A549 (cell line): ENCODE data around the gene PSMB7. TPM values are rescaled to one million over a fixed set of nuclear protein-coding genes. Genes with fewer than 3 reads are reported as not detected.

Experiments
- ATAC-seq, 2 experiments: fragments of 200-7000 bp in 1 of 2; fragments of >200 bp in 1 of 2; cut with Nextera tagmentation in 1 of 2; cut with Tn5 transposase in 1 of 2; 3 replicates each; pipeline versions ENCODE4 v1.8.0 to v1.9.1; 2018 to 2020; ENCODE audit warnings: mild to moderate bottlenecking in 1 of 2, moderate library complexity in 1 of 2
- CTCF ChIA-PET: fragments of 300-600 bp; sonication (Branson Sonifier 250); formaldehyde crosslinking; extraction: SDS; loops from one replicate; lab custom pipeline; 2021; ENCODE audit warnings: antibody characterized with exemption, inconsistent platforms; lab: Yijun Ruan, JAX
- POLR2A ChIA-PET: fragments of 350-600 bp; formaldehyde crosslinking; extraction: SDS; loops from one replicate; lab custom pipeline; 2021; ENCODE audit warnings: antibody characterized with exemption, inconsistent platforms; lab: Yijun Ruan, JAX
- DNase-seq, 2 experiments: peaks; one replicate each; pipeline versions ENCODE4 v3.0.0 to v3.0.0-alpha.2; 2011 to 2016; ENCODE audit warnings: low read depth in 1 of 2, low spot score in 1 of 2
- FAIRE-seq: peaks from 2 replicates; lab custom pipeline; 2011; peaks lifted over from hg19 to GRCh38; lab: Jason Lieb, UNC
- H3K27ac ChIP-seq, 2 experiments: fragments of >200 bp; sonication (Bioruptor Twin); formaldehyde crosslinking; 3 replicates each; pipeline ENCODE4 v1.5.1; 2016 to 2017
- H3K4me1 ChIP-seq: fragments of >200 bp; sonication (Bioruptor Twin); formaldehyde crosslinking; 3 replicates; pipeline ENCODE4 v1.6.1; 2016
- H3K4me2 ChIP-seq: fragments of >200 bp; sonication (Bioruptor Twin); formaldehyde crosslinking; 3 replicates; pipeline ENCODE4 v1.6.1; 2016
- H3K4me3 ChIP-seq: fragments of >200 bp; sonication (Bioruptor Twin); formaldehyde crosslinking; 3 replicates; pipeline ENCODE4 v1.5.1; 2016
- H3K9me3 ChIP-seq: fragments of >200 bp; sonication (Bioruptor Twin); formaldehyde crosslinking; 3 replicates; pipeline ENCODE4 v1.6.1; 2016
- CEBPB ChIP-seq, 2 experiments: fragments of >200 bp in 1 of 2; sonication (Bioruptor Twin) in 1 of 2; formaldehyde crosslinking in 1 of 2; IDR thresholded peaks; 2 replicates each; pipeline ENCODE4 v1.6.1; 2012 to 2016
- CHD4 ChIP-seq: fragments of 200-600 bp; sonication (generic); IDR thresholded peaks from 2 replicates; pipeline ENCODE4 v1.6.1; 2016; ENCODE audit warnings: antibody characterized with exemption, mild to moderate bottlenecking, borderline replicate concordance
- CTCF ChIP-seq: fragments of >200 bp; sonication (Bioruptor Twin); formaldehyde crosslinking; IDR thresholded peaks from 3 replicates; pipeline ENCODE4 v1.5.1; 2016
- E2F6 ChIP-seq: IDR thresholded peaks from 2 replicates; pipeline ENCODE4 v1.6.1; 2012; ENCODE audit warnings: low read depth, borderline replicate concordance
- ELK1 ChIP-seq: fragments of 150-350 bp; IDR thresholded peaks from 2 replicates; pipeline ENCODE4 v1.6.1; 2014; ENCODE audit warnings: low read depth, mild to moderate bottlenecking, low read length
- ESRRA ChIP-seq: fragments of 150-350 bp; IDR thresholded peaks from 2 replicates; pipeline ENCODE4 v1.6.1; 2014; ENCODE audit warnings: mild to moderate bottlenecking, low read length, borderline replicate concordance
- HES2 ChIP-seq: fragments of >200 bp; sonication (Bioruptor Twin); formaldehyde crosslinking; IDR thresholded peaks from 2 replicates; pipeline ENCODE4 v1.6.1; 2016
- HMGXB4 ChIP-seq: fragments of 250-450 bp; sonication (Bioruptor Pico); IDR thresholded peaks from 2 replicates; pipeline ENCODE4 v1.5.0; 2021; ENCODE audit warnings: mild to moderate bottlenecking, moderate library complexity, borderline replicate concordance
- HOXA7 ChIP-seq: fragments of 250-450 bp; sonication (Bioruptor Pico); IDR thresholded peaks from 2 replicates; pipeline ENCODE4 v1.5.0; 2020; ENCODE audit warnings: mild to moderate bottlenecking, moderate library complexity
- HOXB13 ChIP-seq: fragments of 250-450 bp; sonication (Bioruptor Pico); IDR thresholded peaks from 2 replicates; pipeline ENCODE4 v1.5.0; 2020; ENCODE audit warnings: low read depth, mild to moderate bottlenecking, moderate library complexity
- JUN ChIP-seq, 2 experiments: fragments of >200 bp; sonication (Bioruptor Twin); formaldehyde crosslinking; IDR thresholded peaks; 2 replicates in 1 of 2; 3 replicates in 1 of 2; pipeline ENCODE4 v1.6.1; 2016 to 2017
- KDM1A ChIP-seq: fragments of 200-600 bp; sonication (generic); IDR thresholded peaks from 2 replicates; pipeline ENCODE4 v1.6.1; 2016; ENCODE audit warnings: low read depth, mild to moderate bottlenecking
- KDM5A ChIP-seq: fragments of 200-600 bp; sonication (generic); IDR thresholded peaks from 2 replicates; pipeline ENCODE4 v1.6.1; 2016; ENCODE audit warnings: antibody characterized with exemption, mild to moderate bottlenecking
- POLR2AphosphoS2 ChIP-seq: conservative IDR thresholded peaks from 2 replicates; pipeline ENCODE4 v1.6.1; 2012; ENCODE audit warnings: low read length, improper control_type of control experiment, inconsistent platforms
- TP53 ChIP-seq: fragments of 250-450 bp; sonication (Bioruptor Pico); IDR thresholded peaks from 2 replicates; pipeline ENCODE4 v1.5.0; 2021; ENCODE audit warnings: mild to moderate bottlenecking, moderate library complexity
- ZFP36 ChIP-seq: fragments of 450-650 bp; IDR thresholded peaks from 2 replicates; pipeline ENCODE4 v1.6.1; 2014; ENCODE audit warnings: borderline replicate concordance; ENCODE audit not compliant: partially characterized antibody
- ZSCAN20 ChIP-seq: fragments of 250-450 bp; sonication (Bioruptor Pico); IDR thresholded peaks from 2 replicates; pipeline ENCODE4 v1.8.0; 2022; ENCODE audit warnings: mild to moderate bottlenecking, moderate library complexity
- WGBS: methylation state at CpG from one replicate; pipeline ENCODE4 v1.1.6; 2017; ENCODE audit errors: missing lambda C conversion rate; 5-methylcytosine and 5-hydroxymethylcytosine counted together
- polyA plus RNA-seq, 4 experiments: library from polyadenylated mRNA; depleted of rRNA in 3 of 4; stranded (reverse); fragments of >200 nt; fragmentation: RNase III in 1 of 4; extraction: RNeasy Plus Mini Kit Qiagen cat#74134 plus additional on column Dnase treatment in 1 of 4; gene quantifications; 2 replicates in 3 of 4; 3 replicates in 1 of 4; pipeline ENCODE4 v1.2.3, GENCODE V29; 2011 to 2017

PSMB7 gene
- polyA plus RNA-seq, 2 of the 4 experiments (the other 2 are of a cell fraction): 332 to 418 TPM

GRCh38 chr9:124355039-124355940, 60.0 kb downstream of the PSMB7 start:
- ChIA-PET POLR2A (no interaction called here), CTCF (interaction anchor here (0.6 to 3.3 kb wide), 4 partner anchors 9 to 228 kb away, joined by 3 to 13 read pairs (median 5); no protein-coding TSS in a partner anchor)
- ATAC-seq (peak in 1 of 2 experiments; percentile 3; a peak in 2 of 6 replicates), FAIRE-seq (no peak), DNase-seq (no peak)
- no peak for TF ChIP-seq KDM5A
- no peak for TF ChIP-seq HMGXB4 (CRISPR knock-in tag)
- TF ChIP-seq POLR2AphosphoS2: no peak
- no peak for TF ChIP-seq ESRRA
- no peak for TF ChIP-seq ELK1
- TF ChIP-seq JUN (IDR thresholded peaks at IDR 0.05): no peak
- TF ChIP-seq CTCF: no peak
- TF ChIP-seq CEBPB (IDR thresholded peaks at IDR 0.05): no peak
- no peak for TF ChIP-seq KDM1A
- TF ChIP-seq HOXA7 (CRISPR knock-in tag): no peak
- TF ChIP-seq HES2: no peak
- no peak for TF ChIP-seq ZFP36
- no peak for TF ChIP-seq E2F6
- H3K4me2 ChIP-seq: no peak overlapping the region
- no peaks in the 10 kb centered on the region for H3K9me3 ChIP-seq
- WGBS: 94% methylated on average over 20 of the region's 21 CpGs
- no peak overlapping the region for H3K4me3 ChIP-seq
- no peaks in the 10 kb centered on the region for H3K4me1 ChIP-seq
- H3K27ac ChIP-seq: no peak overlapping the region

- ChIA-PET CTCF (interaction anchor here (1.4 to 3.3 kb wide), 3 partner anchors 8 to 228 kb away, joined by 3 to 13 read pairs (median 7); no protein-coding TSS in a partner anchor), POLR2A (no interaction called here)
- H3K9me3 ChIP-seq: no peaks in the 10 kb centered on the region
- WGBS: 91% methylated on average over 17 of the region's 17 CpGs
- H3K27ac ChIP-seq: 0 out of 6 replicates have a peak overlapping the region, but pooled peaks of 1 of the 2 experiments have one; percentile 7
- H3K4me3 ChIP-seq: no peak overlapping the region
- no peak for TF ChIP-seq HOXB13 (CRISPR knock-in tag)
- no peak for TF ChIP-seq TP53 (CRISPR knock-in tag)
- no peak for TF ChIP-seq CHD4
- TF ChIP-seq ZSCAN20: no peak
- H3K4me2 ChIP-seq: no peak overlapping the region
- ATAC-seq: no peak
- no peaks in the 10 kb centered on the region for H3K4me1 ChIP-seq
- no peak for DNase-seq
- FAIRE-seq: no peak
These were observed 60.8 kb downstream of the PSMB7 start for GRCh38 chr9:124354346-124355038.
